GM21515 (cell line): ENCODE results near the gene SLC4A2.
"Not testable (repeated sequence)": the region's sequence is repeated elsewhere in the genome, so short reads cannot be mapped to it uniquely, and the experiment has no call there.

Experiments used
- ATAC-seq: cut with Tn5 transposase; IDR thresholded peaks from one replicate; pipeline ENCODE4 v1.9.1; 2021; ENCODE audit not compliant: unreplicated experiment

SLC4A2 gene

DNA sequence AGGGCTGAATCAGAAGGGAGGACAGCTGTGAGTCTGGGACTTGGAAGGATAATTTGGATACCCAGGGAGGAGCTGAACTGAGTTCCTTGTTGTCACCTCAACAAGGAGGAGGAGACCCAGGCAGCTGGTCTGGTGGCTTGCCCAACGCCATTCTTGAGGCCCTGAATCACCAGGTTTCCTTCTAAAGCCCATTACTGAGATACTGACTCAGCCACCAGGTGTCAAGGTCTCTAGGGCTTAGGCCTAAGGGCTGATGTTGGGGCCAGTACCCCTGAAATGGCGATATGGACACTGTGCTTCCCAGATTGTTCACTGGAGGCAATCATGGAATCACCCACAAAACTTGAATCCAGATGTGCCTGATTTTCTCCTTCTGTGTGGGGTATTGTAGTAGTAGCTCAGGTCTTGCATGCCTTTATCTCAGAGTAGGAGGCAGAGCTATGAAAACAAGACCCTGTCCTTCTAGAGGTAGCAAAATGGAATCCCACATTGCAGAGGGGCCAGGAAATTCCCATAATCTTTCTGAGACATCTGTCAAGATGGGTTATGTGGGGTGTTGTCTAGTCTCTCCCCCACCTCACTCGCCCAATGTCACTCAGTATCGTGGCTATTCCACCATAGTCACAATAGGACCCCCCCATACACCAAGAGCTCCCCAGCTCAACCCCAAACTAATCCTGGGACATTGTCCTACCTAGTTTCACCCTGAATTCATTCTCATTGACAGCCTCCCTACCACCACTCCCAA lies 33.3 kb upstream of the SLC4A2 start:
- ATAC-seq: no peak

DNA sequence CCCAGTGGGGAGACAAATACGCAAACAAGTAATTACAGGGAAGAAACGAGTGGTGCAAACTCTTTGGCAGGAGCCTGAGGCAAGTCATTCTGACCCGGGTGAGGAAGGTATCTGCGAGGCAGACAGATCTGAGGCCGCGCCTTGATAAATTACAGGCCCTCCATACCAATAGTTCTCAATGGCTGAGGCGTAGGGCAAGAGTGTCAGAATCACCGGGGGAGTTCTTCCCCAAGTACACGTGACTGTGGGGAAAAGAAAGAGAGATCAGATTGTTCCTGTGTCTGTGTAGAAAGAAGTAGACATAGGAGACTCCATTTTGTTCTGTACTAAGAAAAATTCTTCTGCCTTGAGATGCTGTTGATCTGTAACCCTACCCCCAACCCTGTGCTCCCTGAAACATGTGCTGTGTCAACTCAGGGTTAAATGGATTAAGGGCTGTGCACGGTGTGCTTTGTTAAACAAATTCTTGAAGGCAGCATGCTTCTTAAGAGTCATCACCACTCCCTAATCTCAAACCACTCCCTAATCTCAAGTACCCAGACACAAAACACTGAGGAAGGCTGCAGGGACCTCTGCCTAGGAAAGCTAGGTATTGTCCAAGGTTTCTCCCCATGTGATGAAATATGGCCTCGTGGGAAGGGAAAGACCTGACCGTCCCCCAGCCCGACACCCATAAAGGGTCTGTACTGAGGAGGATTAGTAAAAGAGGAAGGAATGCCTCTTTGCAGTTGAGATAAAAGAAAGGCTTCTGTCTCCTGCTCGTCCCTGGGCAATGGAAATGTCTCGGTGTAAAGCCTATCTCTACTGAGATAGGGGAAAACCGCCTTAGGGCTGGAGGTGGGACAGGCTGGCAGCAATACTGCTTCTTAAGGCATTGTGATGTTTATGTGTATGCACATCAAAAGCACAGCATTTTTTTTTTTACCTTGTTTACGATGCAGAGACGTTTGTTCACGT lies 32.3 kb upstream of the SLC4A2 start:
- not testable (repeated sequence) for ATAC-seq

DNA sequence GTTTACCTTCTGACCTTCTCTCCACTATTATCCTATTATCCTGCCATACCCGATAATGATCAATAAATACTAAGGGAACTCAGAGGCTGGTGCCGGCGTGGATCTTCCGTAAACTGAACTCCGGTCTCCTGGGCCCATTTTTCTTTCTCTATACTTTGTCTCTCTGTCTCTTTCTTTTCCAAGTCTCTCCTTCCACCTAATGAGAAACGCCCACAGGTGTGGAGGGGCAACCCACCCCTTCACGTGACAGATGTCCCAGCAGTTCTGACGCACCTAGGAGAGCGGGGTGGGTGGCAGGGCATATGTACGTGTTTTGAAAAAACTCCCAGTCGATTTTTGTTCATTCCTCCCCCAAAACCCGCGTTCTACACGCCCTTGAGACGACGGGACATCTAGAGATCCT lies 31.7 kb upstream of the SLC4A2 start:
- ATAC-seq: peak; percentile 2

DNA sequence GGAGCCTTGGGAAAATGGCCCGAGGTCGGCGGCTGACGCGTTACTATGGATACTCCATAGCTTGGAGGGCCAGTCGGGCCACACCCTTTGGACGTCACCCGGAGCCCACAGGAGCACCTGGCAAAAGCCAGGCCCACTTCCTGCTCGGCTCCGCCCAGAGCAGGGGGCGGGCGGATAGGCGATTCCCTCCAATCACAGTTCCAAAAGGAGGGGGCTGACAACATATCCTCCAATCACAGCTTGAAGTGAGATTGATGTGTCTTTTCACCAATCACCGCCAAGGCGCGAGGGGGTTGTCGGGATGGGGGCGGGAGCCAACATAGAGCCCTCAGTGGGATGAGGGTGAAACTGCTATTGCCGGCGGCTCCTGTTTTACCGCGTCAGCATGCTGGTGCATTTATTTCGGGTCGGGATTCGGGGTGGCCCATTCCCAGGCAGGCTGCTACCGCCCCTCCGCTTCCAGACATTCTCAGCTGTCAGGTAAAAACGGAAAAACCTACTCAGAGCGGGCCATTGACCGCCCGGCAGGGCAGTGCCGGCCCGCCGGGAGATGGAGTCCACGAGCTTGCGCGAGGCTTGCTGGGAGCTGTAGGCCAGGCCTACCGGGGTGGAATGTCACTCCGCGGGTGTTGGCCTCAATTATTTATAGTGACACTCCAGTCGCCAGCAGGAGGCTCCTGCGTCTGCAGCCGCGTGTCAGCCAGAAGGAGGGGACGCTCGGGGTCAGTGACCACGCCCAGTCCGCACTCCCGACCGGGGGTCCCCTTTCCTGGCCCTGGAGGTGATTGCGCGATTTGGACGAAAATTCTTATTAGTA lies 31.1 kb upstream of the SLC4A2 start, which contains the start of gene ABCB8:
ABCB8 (plus strand) TSS at position 320 of the 817 bp plus-strand sequence; CDS start at position 386, 66 bp downstream.
- ATAC-seq: peak; percentile 96

DNA sequence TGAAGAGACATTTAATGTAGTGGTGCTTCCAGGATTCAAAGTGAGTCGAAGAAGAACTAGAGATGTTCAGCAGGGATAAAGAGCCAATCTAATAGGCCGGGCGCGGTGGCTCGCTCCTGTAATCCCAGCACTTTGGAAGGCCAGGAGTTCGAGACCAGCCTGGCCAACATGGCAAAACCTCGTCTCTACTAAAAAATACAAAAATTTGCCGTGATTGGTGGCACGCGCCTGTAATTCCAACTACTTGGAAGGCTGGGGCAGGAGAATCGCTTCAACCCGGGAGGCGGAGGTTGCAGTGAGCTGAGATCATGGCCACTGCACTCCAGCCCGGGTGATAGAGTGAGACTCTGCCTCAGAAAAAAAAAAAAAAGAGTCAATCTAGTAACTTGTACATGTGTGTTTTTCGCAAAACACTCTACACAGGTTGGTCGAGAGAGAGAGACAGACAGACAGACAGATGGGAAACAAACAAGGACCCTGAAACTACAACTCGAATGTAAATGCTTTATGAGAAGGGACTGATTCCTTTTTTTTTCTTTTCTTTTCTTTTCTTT lies 30.4 kb upstream of the SLC4A2 start:
- ATAC-seq: no peak

DNA sequence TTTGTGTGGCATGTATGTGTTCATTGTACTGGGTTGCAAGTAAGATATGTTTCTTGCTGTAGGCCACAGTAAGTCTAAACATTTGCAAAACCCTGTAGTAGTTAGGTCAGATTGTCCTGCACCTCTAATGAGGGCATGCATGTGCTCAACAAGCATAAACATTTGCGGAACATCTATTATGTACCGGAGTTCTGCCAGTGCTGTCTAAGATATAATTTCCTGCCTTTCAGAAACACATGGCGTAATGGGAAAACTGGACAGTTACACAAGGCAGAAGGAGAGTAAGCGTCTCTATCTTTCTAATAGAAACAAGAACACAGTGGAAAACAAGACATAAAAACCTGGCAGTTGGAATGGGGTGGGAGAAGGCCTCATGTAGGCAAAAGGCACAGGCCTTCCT lies 28.4 kb upstream of the SLC4A2 start:
- no peak for ATAC-seq

DNA sequence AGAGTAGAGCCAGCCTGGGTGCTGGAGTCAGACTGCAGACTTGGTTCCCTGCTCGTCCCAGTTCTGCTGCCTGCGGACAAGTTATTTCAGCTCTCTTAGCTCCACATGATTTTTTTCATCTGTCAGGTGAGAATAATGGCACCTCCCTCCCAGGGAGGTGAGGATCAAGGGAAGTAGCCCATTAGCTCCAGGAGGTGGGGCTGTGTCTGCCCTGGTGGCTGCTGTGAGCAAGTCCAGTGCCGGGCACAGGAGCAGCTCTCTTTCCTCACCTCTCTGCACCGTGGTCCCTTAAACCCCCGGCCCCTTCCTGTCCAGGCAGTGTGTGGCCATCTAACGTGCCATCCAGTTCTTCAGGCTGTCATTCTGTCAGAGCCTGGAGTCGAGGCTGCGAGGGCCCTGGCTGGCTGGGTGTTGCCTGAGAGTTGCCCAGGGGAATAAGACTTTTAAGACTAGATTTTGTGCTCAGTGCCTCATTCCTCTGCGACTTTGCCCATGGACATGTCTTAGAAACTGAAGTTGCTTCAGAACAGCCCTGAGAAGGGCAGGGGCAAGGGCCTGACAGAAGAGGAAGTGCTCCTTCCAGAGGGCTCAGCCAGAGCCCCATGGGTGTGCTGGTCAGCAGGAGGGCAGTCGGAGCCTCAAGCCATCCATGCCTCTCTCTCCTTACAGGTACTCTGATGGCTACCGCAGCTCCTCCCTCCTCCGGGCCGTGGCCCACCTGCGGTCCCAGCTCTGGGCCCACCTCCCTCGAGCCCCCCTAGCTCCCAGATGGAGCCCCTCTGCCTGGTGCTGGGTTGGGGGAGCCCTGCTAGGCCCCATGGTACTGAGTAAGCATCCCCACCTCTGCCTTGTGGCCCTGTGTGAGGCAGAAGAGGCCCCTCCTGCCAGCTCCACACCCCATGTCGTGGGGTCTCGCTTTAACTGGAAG lies 26.2 kb upstream of the SLC4A2 start:
- ATAC-seq: no peak

DNA sequence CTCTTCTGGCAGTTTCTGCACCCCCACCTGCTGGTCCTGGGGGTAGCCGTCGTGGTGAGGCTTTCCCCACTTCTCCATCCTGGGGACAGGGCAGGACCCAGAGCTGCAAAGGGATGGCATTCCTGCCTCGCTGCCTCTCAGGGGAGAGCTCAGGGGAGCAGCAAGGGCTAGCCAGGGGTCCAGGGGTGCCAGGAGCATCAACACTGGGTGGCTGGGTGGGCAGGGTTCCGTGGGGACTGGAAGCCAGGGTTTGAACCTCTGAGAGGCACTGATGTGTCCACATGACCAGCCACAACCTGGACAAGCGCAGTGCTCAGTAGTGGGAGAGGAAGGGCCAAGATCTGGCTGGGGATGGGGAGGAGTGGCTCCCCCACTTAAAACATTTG lies 25.5 kb upstream of the SLC4A2 start:
- no peak for ATAC-seq

DNA sequence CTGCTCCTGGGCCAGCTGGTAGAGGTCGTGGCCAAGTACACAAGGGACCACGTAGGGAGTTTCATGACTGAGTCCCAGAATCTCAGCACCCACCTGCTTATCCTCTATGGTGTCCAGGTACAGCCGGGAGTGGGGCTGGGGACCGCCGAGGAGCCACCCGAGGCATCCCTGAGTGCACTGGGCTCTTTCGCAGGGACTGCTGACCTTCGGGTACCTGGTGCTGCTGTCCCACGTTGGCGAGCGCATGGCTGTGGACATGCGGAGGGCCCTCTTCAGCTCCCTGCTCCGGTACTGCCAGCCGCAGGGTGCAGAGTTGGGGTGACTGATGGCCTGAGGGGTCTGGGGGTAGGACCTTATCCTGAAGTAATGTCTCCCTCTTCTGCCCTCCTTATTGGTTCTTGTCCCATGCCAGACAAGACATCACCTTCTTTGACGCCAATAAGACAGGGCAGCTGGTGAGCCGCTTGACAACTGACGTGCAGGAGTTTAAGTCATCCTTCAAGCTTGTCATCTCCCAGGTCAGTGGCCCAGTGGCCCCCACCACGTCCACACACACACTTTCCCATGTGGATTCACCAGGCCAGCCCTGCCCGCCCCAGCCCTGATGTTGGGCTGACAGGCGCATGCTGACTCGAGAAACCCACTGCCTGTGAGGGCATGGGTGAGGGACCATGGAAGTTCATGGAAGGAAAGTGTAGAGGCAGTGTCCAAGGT lies 24.9 kb upstream of the SLC4A2 start:
- no peak for ATAC-seq

DNA sequence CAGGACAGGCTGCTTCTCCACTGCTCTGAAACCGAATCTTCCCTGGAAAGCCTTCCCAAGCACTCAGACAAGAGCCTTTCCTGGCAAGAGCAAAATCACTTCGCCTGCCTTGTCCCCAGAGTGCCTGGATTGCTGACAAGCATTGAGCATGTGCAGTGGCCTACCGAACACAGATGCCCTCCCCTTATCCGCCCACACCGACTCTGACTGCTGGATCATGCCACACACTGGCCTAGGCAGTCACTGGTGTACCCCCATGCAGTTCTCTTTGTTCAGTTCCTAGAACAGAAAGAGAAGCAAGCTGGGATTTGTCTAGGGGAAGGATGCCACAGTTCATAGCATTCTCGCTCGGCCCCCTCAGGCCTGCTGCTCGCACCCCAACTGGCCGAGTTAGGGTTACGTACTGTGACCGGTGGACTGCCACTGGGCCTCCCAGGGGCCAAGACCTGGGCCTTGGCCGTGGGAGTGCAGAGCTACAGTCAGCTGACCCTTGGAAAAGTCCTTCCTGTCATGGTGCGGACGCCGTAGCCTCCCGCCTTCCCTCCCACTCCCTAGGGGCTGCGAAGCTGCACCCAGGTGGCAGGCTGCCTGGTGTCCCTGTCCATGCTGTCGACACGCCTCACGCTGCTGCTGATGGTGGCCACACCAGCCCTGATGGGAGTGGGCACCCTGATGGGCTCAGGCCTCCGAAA lies 24.2 kb upstream of the SLC4A2 start:
- ATAC-seq: no peak

DNA sequence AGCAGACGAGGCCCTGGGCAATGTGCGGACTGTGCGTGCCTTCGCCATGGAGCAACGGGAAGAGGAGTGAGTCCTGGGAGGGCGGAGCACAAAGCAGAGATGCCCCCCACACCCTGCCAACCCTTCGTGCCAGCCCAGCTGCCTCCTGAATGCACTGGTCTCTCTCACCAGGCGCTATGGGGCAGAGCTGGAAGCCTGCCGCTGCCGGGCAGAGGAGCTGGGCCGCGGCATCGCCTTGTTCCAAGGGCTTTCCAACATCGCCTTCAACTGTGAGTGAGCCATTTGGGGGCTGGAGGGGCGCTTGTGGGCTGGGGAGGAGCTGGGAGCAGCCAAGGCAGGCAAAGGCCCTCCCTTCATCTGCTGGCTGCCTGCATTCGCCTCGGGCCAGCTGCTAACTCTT lies 23.5 kb upstream of the SLC4A2 start:
- ATAC-seq: no peak

DNA sequence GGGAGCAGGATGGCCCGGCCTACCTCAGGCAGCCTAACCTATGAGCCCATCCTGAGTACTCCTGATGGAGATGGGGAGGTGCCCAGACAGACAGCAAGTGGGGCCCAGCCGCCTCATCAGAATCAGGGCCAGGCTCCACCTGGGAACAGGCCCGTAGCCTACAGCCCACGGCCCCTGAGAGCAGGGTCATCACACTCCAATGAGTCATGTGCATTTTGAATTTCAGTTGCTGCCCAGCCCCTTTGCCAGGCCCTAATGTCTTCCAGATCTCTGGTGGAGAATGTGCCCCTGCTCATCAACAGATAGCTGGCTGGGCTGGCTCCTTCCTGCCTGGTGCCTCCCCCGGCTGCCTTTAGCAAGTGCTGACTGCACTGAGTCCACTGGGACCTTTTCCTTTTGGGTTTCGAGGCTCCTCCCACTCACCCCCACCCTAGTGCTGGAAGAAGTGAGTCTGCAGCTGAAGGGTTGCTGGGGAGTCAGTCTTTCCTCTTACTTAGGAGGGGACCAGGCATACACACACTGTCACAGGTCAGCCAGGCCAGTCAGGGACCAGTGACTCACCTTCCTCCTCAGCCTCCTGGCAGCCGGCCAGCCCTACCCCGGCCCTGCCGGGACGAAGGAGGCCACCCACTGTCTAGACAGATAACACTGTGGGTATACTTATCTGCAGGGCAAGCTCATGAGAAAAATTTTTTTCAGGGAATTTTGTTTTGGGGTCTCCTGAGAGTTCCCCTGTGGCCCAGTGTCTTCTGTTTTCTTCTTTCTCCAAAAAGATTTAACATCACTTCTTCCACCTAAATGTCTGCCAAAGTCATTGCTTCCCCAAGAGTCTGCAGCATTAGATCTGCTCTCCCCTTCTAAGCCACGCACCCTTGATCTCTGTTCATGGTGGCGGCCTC lies 20.2 kb upstream of the SLC4A2 start:
- no peak for ATAC-seq

DNA sequence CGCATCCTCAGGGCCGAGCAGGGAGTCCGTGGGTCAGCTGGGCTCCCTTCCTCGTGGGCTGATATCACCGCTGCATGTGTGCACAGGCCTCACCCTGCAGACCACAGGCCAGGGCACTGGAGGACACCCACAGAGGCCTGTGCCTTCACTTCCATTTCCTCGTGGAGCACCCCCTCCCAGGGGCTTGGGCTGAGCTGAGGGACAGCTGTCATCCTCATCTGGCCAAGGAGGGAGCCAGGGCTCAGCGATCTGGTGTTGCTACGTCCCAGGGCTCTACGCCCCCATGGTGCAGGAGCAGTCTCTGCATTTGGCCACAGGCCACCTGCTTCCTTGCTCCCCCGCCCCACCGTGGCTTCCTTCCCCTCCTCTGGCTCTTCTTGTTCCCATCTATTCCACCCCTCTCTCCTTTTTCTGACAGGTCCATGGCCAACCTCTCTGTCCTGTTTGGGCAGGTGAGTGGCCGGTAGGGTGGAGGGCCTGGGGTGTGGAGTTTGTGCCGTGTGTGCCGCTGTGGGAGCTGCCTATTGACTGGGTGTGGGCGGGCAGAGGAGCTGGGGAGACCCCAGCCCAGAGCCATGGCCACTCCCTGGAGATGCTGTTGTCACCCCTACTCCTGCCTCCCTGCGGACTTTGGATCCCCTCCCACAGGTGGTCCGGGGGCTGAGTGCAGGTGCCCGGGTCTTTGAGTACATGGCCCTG lies 19.4 kb upstream of the SLC4A2 start:
- ATAC-seq: no peak

DNA sequence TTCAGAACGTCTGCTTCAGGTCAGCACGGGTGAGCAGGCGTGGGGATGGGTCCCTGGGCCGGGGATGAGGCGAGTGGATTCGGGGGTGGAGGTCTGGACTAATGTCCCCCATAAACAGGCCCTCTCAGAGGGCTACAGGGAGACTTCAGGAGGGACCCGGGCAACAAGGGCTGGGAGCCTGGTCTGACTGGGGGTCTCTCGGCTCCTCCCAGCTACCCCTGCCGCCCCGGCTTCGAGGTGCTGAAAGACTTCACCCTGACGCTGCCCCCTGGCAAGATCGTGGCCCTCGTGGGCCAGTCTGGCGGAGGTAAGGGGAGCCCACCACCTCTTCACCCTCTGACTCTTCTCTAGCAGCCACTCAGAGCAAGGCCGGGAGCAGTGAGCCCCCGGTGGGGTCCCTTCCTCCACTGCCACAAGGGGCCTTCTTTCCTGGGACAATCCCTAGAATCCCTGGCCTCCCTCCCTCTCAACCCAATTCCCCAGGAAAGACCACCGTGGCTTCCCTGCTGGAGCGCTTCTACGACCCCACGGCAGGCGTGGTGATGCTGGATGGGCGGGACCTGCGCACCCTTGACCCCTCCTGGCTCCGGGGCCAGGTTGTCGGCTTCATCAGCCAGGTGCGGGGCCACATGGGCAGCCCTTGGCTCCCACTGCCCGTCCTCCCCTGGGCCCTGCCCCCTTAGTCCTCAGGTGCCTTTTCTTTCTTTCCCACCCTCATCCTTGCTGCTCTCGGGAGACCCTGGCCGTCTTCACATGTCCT lies 18.6 kb upstream of the SLC4A2 start:
- no peak for ATAC-seq

DNA sequence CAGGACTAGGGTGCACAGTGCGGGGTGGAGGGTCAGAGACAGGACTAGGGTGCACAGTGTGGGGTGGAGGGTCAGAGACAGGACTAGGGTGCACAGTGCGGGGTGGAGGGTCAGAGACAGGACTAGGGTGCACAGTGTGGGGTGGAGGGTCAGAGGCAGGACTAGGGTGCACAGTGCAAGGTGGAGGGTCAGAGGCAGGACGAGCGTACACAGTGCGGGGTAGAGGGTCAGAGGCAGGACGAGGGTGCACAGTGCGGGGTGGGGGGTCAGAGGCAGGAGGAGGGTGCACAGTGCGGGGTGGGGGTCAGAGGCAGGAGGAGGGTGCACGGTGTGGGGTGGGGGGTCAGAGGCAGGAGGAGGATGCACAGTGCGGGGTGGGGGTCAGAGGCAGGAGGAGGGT lies 15.9 kb upstream of the SLC4A2 start:
- not testable (repeated sequence) for ATAC-seq

DNA sequence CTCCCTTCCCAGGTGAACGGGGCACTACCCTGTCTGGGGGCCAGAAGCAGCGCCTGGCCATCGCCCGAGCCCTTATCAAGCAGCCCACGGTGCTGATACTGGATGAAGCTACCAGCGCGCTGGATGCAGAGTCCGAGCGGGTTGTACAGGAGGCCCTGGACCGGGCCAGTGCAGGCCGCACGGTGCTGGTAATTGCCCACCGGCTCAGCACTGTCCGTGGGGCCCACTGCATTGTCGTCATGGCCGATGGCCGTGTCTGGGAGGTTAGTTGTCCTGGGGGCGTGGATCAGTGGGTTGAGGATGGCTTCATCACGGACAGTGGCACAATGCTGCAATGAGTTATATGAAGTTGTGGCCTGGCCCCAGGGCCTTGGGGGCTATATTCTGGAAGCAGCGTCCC lies 15.4 kb upstream of the SLC4A2 start:
- ATAC-seq: no peak
